ENCODE data around the gene LHFPL2. TPM values are rescaled to one million over a fixed set of nuclear protein-coding genes. Genes with fewer than 3 reads are reported as not detected.

Gene LHFPL2
- total and polyA plus RNA-seq, 2 experiments from 2014 or later = 10.6 to 50.8 TPM

DNA sequence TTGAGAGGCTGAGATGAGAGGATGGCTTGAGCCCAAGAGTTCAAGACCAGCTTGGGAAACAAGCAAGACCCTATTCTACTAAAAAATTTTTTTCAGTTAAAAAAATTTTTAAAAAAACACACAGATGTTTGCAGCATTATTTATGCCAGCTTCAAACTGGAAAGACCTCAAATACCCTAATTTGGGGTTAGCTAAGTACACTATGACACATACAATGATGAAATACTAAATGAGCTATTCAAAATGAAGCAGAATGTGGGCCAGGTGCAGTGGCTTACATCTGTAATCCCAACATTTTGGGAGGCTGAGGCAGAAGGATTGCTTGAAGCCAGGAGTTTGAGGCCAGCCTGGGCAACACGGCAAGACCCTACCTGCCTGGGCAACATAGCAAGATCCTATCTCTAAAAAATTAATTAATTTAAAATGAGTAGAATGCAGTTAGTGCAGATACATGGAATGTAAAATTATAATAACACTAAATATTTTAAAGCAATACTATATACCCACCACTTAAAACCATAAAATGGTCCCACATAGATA lies 44.9 kb downstream of the LHFPL2 start:
- H3K79me2 ChIP-seq (replicated peaks; ENCODE audit: insufficient read depth) = peaks cover 86% of the 10 kb centered on the region
- no peak for ATAC-seq
- no peak overlapping the region for H3K27ac Mint-ChIP-seq
- peaks cover 34% of the 10 kb centered on the region for H3K36me3 Mint-ChIP-seq (ENCODE audit: low read depth)
- H3K4me2 ChIP-seq = no peak overlapping the region
- H3K4me3 Mint-ChIP-seq = no peak overlapping the region
- H3K9me3 Mint-ChIP-seq = no peaks in the 10 kb centered on the region
- H2AFZ ChIP-seq = no peak overlapping the region
- peaks cover 14% of the 10 kb centered on the region for H3K4me1 Mint-ChIP-seq
- peaks cover 5% of the 10 kb centered on the region for H3K4me1 ChIP-seq (ENCODE audit: insufficient read depth)
- no peak overlapping the region for H3K4me3 ChIP-seq
- H3K36me3 ChIP-seq (ENCODE audit: insufficient read depth) = 0 out of 2 replicates have a peak, but pooled peaks cover 3% of the 10 kb centered on the region
- 0 out of 2 replicates have a peak, but pooled peaks cover 3% of the 10 kb centered on the region for H3K9me2 ChIP-seq (ENCODE audit: insufficient read depth)
- no peaks in the 10 kb centered on the region for H3K27me3 ChIP-seq (ENCODE audit: insufficient read depth)
- no peaks in the 10 kb centered on the region for H3K27me3 Mint-ChIP-seq (ENCODE audit: insufficient read depth, low read depth, poor library complexity)
- TF ChIP-seq ZNF114 (CRISPR knock-in tag; IDR thresholded peaks at IDR 0.05) (no peak), POLR2AphosphoS5 (IDR thresholded peaks at IDR 0.05; ENCODE audit: low read depth) (no peak), EZH2phosphoT487 (IDR thresholded peaks at IDR 0.05; ENCODE audit: unreplicated experiment) (no peak), NANOG (IDR thresholded peaks at IDR 0.05; ENCODE audit: borderline replicate concordance) (no peak), STAT1 (IDR thresholded peaks at IDR 0.05; ENCODE audit: unreplicated experiment) (no peak)
- TF ChIP-seq, protein P1, sequence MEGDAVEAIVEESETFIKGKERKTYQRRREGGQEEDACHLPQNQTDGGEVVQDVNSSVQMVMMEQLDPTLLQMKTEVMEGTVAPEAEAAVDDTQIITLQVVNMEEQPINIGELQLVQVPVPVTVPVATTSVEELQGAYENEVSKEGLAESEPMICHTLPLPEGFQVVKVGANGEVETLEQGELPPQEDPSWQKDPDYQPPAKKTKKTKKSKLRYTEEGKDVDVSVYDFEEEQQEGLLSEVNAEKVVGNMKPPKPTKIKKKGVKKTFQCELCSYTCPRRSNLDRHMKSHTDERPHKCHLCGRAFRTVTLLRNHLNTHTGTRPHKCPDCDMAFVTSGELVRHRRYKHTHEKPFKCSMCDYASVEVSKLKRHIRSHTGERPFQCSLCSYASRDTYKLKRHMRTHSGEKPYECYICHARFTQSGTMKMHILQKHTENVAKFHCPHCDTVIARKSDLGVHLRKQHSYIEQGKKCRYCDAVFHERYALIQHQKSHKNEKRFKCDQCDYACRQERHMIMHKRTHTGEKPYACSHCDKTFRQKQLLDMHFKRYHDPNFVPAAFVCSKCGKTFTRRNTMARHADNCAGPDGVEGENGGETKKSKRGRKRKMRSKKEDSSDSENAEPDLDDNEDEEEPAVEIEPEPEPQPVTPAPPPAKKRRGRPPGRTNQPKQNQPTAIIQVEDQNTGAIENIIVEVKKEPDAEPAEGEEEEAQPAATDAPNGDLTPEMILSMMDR (conservative IDR thresholded peaks at IDR 0.05; ENCODE audit: low read depth in 2 of 2) = no peak
- TF ChIP-seq, protein P2, sequence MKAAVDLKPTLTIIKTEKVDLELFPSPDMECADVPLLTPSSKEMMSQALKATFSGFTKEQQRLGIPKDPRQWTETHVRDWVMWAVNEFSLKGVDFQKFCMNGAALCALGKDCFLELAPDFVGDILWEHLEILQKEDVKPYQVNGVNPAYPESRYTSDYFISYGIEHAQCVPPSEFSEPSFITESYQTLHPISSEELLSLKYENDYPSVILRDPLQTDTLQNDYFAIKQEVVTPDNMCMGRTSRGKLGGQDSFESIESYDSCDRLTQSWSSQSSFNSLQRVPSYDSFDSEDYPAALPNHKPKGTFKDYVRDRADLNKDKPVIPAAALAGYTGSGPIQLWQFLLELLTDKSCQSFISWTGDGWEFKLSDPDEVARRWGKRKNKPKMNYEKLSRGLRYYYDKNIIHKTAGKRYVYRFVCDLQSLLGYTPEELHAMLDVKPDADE (IDR thresholded peaks at IDR 0.05) = no peak
- TF ChIP-seq, protein P3, sequence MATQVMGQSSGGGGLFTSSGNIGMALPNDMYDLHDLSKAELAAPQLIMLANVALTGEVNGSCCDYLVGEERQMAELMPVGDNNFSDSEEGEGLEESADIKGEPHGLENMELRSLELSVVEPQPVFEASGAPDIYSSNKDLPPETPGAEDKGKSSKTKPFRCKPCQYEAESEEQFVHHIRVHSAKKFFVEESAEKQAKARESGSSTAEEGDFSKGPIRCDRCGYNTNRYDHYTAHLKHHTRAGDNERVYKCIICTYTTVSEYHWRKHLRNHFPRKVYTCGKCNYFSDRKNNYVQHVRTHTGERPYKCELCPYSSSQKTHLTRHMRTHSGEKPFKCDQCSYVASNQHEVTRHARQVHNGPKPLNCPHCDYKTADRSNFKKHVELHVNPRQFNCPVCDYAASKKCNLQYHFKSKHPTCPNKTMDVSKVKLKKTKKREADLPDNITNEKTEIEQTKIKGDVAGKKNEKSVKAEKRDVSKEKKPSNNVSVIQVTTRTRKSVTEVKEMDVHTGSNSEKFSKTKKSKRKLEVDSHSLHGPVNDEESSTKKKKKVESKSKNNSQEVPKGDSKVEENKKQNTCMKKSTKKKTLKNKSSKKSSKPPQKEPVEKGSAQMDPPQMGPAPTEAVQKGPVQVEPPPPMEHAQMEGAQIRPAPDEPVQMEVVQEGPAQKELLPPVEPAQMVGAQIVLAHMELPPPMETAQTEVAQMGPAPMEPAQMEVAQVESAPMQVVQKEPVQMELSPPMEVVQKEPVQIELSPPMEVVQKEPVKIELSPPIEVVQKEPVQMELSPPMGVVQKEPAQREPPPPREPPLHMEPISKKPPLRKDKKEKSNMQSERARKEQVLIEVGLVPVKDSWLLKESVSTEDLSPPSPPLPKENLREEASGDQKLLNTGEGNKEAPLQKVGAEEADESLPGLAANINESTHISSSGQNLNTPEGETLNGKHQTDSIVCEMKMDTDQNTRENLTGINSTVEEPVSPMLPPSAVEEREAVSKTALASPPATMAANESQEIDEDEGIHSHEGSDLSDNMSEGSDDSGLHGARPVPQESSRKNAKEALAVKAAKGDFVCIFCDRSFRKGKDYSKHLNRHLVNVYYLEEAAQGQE (IDR thresholded peaks at IDR 0.05; ENCODE audit: unreplicated experiment) = no peak
- no peak for DNase-seq (ENCODE audit: low spot score)
- H4K20me1 ChIP-seq (replicated peaks; ENCODE audit: insufficient read depth) = 0 out of 2 replicates have a peak, but pooled peaks cover 10% of the 10 kb centered on the region
- H3F3A ChIP-seq (replicated peaks; ENCODE audit: low read depth) = no peaks in the 10 kb centered on the region
- no peak overlapping the region for H3K27ac ChIP-seq (ENCODE audit: low read depth)

DNA sequence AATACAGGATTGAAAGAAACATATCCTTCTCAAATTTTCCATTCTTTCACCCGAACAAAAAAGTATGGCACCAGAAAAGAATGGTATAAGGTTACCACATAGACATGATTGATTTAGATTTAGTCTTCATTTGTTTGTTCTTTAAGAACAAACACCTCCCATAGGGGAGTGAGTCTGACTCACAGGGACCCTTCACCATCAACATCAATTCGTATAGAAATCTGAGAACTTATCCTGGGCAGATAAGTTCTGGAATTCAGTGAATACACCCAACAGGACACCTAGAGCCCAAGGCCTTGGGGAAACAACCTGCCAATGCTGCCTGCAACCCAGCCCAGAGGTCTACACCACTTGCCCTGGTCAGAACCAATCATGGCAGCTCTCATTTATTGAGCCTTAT lies 46.2 kb downstream of the LHFPL2 start:
- peaks cover 76% of the 10 kb centered on the region for H3K79me2 ChIP-seq (replicated peaks; ENCODE audit: insufficient read depth)
- Mint-ChIP-seq H3K27me3 (ENCODE audit: insufficient read depth, low read depth, poor library complexity) (no peaks in the 10 kb centered on the region), H3K4me3 (no peak overlapping the region), H3K4me1 (peaks cover 26% of the 10 kb centered on the region), H3K9me3 (no peaks in the 10 kb centered on the region), H3K36me3 (ENCODE audit: low read depth) (peaks cover 28% of the 10 kb centered on the region), H3K27ac (no peak overlapping the region)
- no peak overlapping the region for H3K4me2 ChIP-seq
- no peak for ATAC-seq
- TF ChIP-seq ZNF331 (CRISPR knock-in tag; IDR thresholded peaks at IDR 0.05; ENCODE audit: low read depth) (no peak), ZNF114 (CRISPR knock-in tag; IDR thresholded peaks at IDR 0.05) (no peak), JUNB (IDR thresholded peaks at IDR 0.05; ENCODE audit: unreplicated experiment) (no peak)
- TF ChIP-seq, protein P3 (IDR thresholded peaks at IDR 0.05; ENCODE audit: unreplicated experiment) = no peak
- H4K20me1 ChIP-seq (replicated peaks; ENCODE audit: insufficient read depth) = 0 out of 2 replicates have a peak, but pooled peaks cover 6% of the 10 kb centered on the region
- H3K4me3 ChIP-seq = no peak overlapping the region
- no peaks in the 10 kb centered on the region for H3K27me3 ChIP-seq (ENCODE audit: insufficient read depth)
- 0 out of 2 replicates have a peak, but pooled peaks cover 3% of the 10 kb centered on the region for H3K36me3 ChIP-seq (ENCODE audit: insufficient read depth)
- H3K27ac ChIP-seq (ENCODE audit: low read depth) = no peak overlapping the region
- H3K9me2 ChIP-seq (ENCODE audit: insufficient read depth) = 0 out of 2 replicates have a peak, but pooled peaks cover 3% of the 10 kb centered on the region
- DNase-seq (ENCODE audit: low spot score) = no peak
- peaks cover 15% of the 10 kb centered on the region for H3K4me1 ChIP-seq (ENCODE audit: insufficient read depth)
- no peaks in the 10 kb centered on the region for H3F3A ChIP-seq (replicated peaks; ENCODE audit: low read depth)
- no peak overlapping the region for H2AFZ ChIP-seq
